HFF-Myc (cell line): ENCODE results near the gene RNF130.

Source experiments
- DNase-seq: peaks from one replicate; pipeline ENCODE4 v3.0.0-alpha.2; 2011; ENCODE audit warnings: low read depth; ENCODE audit errors: extremely low read depth
- H3K4me3 ChIP-seq: replicated peaks from 2 replicates; pipeline ENCODE4 v1.5.1; 2011; ENCODE audit warnings: low read depth, mild to moderate bottlenecking, control low read depth, low read length
- CTCF ChIP-seq: IDR thresholded peaks from 2 replicates; pipeline ENCODE4 v1.5.1; 2012; ENCODE audit warnings: mild to moderate bottlenecking, low read depth, low read length, control low read depth; ENCODE audit errors: missing control alignments

RNF130 gene

GRCh38 chr5:179955630-179956029 lies 115.9 kb downstream of the RNF130 start:
- H3K4me3 ChIP-seq = no peak overlapping the region
- DNase-seq = no peak
- TF ChIP-seq CTCF = no peak

GRCh38 chr5:179955062-179955461 lies 116.5 kb downstream of the RNF130 start:
- DNase-seq = no peak
- TF ChIP-seq CTCF = no peak
- H3K4me3 ChIP-seq = no peak overlapping the region

GRCh38 chr5:179954434-179954833 lies 117.1 kb downstream of the RNF130 start:
- no peak for TF ChIP-seq CTCF
- no peak overlapping the region for H3K4me3 ChIP-seq
- DNase-seq = no peak

GRCh38 chr5:179953987-179954386 lies 117.6 kb downstream of the RNF130 start:
- H3K4me3 ChIP-seq = no peak overlapping the region
- TF ChIP-seq CTCF = no peak
- DNase-seq = no peak

- no peak overlapping the region for H3K4me3 ChIP-seq
- DNase-seq = no peak
- no peak for TF ChIP-seq CTCF
Observed at GRCh38 chr5:179936976-179937681, 134.4 kb downstream of the RNF130 start.

GRCh38 chr5:179930788-179931473 lies 140.6 kb downstream of the RNF130 start:
- no peak for DNase-seq
- H3K4me3 ChIP-seq = no peak overlapping the region
- TF ChIP-seq CTCF = no peak
